HG03060 (cell line): ENCODE measurements around the gene FN1.
"Not testable (repeated sequence)": the region's sequence is repeated elsewhere in the genome, so short reads cannot be mapped to it uniquely, and the experiment has no call there.

Experiments
- ATAC-seq: cut with Tn5 transposase; IDR thresholded peaks from one replicate; pipeline ENCODE4 v1.9.1; 2021; ENCODE audit warnings: low read depth, moderate number of reproducible peaks; ENCODE audit not compliant: unreplicated experiment

Gene FN1

DNA sequence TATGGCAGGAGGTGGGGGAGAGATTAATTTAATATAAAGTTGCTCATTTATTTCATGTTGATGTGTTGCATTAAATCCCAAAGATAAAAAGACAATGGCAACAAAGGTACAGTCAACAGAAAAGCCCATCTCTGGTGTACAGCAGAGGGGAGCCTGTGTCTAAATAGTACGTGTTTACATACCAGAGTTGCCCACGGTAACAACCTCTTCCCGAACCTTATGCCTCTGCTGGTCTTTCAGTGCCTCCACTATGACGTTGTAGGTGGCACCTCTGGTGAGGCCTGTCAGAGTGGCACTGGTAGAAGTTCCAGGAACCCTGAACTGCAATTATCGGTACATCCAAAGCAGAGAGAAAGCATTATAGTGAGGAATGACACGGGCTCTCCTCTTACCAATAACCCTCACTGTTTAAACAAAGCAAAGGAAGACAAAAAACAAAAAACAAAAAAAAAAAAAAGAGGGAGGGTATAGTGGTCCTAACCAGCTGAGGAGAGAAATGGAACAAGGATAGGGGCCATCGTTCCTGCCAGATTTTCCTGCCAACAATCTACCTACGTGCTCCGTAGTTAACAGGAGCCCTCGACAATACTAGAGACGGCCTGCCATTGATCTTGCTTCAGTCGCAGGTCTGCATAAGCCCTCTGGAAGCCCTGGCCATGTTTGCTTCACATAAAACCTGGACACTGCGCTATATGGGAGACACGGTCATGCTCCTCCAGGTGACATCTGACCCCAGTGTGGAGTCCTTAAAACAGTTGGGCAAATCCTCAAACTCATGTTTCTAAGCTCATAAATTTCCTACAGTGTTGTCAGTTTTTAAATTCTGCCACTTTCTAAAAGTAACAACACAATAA, 65.5 kb downstream of the FN1 start:
- ATAC-seq, result no peak

DNA sequence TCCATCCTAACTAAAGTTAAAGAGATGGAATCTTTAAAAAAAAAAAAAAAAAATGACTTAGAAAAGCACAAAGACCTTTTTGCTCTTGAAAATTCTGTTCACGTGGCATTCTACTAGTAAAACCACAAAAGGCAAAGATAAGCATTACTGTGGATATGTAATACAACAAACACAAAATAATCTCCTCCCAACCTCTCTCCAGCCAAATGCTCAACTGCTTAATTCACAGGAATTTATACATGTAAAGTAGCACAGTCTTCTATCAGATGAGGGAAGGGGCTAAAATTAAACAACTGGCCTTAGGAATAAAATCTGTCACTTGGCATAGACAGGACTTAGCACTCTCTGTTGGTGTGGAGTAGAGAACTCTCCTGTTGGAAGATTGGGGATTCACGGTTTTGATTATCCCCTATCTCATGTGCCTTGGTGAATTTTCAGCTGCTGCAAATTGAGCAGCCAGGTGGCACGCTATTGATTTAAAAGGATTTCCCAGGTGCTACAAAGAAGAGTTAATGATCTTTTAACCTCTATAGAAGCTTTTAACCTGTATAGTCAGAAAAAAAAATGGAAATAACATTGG, 66.6 kb downstream of the FN1 start:
- ATAC-seq, result no peak

DNA sequence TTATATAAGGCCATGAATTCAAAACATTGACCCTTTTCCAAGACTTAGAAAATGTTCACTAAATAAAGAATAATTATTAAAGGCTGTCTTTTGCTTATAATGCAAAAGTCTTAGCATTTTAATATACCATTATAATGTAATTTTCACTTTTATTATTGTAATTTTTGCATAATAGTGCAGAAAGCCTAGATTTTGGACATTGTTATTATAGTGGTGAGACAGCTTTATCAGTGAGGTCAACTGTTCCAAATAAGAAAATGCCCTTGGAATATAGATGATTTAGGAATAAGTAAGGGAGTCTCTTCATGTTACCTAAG, 67.4 kb downstream of the FN1 start:
- no peak for ATAC-seq

DNA sequence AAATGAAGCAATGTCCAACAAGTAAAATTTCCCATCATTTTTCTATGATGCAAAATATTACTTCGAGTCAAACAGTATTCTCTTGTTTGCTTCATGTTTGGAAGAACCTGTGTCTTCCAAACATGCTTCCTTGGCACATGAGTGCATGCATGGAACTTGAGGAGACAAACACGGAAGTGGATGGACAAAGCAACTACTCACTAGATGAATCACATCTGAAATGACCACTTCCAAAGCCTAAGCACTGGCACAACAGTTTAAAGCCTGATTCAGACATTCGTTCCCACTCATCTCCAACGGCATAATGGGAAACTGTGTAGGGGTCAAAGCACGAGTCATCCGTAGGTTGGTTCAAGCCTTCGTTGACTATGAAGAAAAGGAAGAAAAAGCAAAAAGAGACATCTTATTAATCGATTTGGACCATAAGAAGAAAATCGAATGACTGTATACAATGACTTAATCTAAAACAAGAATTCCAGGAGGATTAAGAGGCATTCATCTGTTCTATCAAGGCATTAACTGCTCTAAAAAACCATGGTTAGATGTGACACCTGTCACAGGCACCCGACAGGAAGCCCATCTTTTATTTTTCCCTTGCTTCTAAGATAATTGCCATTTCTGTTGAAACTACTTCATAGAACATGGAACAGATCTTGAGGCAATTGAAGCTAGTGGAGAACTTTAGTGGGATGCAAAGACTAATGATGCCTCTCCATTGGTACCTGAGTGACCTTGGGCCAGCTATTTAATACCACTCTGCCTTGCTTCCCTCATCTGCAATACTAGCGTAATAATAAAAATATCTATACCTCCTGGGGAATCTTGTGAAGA, 68.0 kb downstream of the FN1 start:
- ATAC-seq, result no peak

DNA sequence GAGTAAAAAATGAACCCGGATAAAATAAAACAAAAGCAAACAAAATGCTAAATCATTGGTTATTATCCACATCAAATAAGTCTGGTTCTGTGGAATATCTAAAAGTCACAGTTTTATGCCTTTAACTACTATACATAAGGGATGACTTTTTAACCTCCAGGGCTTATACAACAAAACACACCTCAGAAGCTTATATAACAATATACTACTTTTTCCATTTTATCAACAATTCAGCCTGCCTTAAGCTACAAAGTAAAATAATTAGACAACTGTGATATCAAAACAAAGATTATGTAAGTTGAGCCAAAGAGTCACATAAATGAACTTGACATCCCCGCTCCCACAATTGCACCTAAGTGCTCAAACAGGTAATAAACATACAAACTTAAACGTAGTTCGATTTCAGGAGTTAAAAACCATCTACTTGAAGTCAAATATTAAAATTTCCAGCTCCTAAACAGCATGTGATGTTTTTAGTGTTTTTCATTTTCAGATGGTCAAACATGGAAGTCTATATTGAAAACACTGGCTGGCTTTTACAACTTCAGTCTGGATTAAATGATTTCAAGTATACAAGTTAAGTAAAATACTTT, 69.3 kb downstream of the FN1 start:
- no peak for ATAC-seq

DNA sequence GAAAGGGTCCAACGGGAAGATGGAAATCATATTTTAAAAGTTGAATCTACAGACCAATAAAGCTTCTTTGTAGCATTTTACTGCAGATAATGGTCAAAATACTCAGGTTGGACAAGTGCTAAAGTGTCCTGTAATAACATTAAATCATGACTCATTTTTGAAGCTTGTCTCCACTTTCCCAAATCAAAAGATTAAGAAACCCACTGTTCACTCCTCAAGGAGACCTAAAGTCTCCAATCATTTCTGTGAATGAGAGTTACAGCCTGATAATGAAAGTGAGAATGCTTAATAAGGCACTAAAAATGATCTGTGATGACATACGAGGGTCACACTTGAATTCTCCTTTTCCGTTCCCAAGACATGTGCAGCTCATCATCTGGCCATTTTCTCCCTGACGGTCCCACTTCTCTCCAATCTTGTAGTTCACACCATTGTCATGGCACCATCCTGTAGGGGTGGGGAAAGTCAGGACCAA, 70.6 kb downstream of the FN1 start:
- no peak for ATAC-seq

DNA sequence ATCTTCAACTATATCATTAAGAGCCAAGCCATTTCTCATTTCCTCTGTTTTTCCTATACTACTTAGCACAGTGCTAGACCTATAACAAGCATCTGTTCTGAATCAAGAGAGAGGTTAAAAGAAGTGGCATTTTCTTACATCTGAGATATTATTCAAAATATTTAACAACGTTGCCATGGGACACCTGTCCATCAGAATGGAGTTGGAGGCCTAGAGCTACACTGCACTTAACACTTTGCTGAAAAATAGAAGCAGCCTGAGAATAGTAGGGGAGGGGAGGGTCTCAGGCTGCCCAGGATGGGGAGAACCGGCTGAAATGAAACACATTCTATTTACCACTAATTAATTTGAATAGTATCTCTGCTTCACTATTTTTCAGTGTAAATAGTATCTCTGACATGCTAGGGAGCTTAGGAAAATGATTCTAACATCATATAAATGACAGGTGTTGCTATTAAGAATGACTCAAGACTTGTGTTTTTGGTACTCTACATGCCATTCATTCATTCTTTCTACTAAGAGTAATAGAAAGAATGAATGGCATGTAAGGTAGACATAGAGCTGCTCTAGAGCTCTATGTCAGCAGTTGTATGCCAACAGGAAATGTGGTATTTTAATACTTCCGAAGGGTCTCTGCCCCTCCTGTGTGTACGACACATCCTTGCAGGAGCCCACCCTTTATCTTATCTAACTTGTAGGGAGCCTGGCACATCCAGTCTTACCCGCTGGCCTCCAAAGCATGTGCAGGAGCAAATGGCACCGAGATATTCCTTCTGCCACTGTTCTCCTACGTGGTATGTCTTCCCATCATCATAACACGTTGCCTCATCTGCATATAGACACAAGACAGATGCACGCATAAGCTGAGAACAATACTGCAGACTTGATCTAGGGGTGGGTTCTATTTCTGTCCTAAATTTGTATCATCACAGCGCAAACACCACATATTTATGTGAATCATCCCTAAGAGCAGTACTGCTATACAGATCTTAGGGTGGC, 71.4 kb downstream of the FN1 start:
- no peak for ATAC-seq

DNA sequence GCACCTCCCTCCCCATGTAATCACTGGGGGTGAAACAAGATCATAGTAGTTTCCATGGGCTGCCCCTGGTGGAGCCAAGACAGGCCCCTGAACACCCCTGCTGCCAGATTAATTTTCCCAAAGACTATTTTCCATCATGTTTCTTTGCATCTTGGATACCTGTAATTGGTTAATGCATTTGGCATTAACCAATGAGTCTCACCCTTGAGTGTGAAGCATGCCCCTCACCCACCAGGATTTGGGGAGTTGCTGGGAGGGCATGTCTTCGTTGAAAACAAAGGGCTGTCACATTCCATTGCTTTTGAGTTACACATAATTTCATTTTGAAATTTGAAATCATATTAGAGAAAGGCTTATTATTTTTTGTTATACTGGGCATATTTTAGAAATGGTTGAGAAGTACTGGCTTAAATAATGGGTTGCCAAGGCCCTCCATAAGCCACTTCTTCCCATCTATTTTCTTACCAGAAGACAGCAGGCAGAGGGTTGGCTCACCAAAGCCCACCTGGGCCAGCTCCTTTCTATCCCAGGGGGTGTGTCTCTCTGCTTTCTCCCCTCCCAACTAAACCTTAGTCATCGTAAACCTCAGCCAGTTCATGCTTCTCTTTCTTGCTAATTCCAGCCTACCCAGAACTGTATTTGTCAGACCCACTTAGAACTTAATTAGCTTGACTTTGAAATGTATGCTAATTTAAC, 72.3 kb downstream of the FN1 start:
- ATAC-seq, result no peak

DNA sequence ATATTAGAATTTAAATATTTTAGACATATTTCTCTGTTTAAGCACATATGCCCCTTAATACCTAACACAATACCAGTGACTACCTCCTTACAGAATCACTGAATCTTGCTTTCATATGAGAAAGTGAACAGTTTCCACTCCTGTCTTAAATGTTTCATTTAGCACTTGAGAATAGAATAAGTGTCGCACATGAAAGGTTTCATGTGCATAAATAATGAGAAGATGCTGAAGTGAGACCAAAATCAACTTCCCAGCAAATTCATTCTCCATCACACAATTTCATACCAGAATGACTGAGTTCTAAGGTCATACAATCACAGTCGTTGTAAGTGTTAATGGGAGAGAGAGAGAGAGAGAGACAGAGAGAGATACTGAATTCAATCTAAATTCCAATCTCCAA, 72.8 kb downstream of the FN1 start:
- ATAC-seq, result no peak

DNA sequence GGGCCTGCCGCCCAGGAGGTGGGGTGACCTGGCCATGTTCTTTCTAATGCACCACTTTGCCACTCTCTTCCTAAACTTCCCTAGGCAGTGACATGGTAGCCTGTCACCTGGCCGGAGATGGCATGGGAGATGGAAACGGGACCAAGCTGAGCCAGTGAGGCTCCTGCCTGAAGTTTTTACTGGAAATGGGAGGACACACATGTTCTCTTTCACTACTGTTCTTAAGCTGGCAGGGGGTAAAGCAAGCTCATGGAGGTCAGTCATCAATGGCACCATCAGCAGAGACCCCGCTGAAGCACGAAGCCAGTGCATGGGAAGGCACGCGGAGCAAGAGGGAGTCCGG, 73.3 kb downstream of the FN1 start:
- no peak for ATAC-seq

DNA sequence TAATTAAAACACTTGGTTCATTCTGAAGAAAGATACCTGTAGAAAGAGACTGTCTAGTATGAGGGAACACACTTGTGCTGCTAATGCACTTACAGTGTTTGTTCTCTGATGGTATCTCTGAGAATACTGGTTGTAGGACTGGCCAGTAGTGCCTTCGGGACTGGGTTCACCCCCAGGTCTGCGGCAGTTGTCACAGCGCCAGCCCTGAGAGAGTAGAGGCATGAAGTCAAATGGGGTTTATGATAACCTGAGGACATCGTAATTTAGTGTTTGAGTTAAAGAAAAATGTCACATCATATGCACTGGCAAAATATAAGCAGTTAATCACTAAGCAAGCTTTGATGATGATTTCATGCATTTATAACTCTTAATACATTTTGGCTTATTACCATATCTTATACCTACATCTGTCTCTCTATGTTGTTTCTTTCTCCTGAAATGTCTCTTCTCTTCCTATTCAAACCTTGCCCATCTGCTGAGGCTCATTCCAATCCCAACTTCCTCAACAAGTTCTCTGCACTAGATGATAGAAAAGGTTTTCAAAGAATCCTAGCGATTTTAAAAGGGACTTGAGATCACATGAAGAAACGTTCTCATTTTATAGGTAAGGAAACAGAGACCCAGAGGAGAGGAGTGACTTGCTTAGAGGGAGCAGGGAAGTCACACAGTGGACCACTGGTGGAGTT, 73.8 kb downstream of the FN1 start:
- ATAC-seq, result no peak

DNA sequence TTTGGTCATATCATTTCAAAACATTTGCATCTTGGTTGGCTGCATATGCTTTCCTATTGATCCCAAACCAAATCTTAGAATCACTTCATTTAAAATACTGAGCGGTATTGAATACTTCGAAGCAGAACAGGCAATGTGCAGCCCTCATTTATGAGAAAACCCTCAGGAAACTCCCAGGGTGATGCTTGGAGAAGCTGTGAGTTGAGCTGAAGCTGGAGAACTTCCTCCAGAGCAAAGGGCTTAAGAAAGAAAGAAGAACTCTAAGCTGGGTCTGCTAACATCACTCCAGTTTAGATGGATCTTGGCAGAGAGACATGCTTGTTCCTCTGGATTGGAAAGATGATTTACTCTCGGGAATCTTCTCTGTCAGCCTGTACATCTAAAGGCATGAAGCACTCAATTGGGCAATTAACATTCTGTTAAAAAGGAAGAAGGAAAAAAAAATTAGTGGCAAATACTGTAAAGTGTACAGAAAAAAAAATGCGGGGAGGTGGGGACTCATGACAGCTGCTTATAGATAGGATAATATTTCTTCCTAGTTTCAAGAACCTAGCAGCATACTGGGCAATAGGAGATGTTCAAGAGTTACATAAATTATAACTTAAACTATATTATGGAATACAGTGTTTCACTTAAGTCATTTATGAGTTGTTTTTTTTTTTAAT, 74.5 kb downstream of the FN1 start:
- ATAC-seq, result no peak

DNA sequence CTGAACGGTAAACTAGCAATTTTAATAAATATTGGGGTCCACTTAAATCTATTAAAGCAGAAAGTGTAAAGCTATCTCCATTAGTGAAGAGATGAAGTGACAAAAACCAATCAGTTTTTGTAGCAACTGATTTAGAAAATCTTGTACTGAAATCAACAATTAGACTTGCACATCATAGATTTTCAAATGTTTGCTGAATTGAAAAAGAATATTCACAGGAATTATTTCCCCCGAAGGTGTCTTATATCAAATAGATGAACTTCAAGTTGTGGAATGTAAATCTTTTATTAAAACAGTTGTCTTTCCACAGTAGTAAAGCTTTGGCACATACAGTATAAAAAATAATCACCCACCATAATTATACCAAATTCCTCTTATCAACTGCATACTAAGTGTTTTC, 75.3 kb downstream of the FN1 start:
- ATAC-seq, result no peak

DNA sequence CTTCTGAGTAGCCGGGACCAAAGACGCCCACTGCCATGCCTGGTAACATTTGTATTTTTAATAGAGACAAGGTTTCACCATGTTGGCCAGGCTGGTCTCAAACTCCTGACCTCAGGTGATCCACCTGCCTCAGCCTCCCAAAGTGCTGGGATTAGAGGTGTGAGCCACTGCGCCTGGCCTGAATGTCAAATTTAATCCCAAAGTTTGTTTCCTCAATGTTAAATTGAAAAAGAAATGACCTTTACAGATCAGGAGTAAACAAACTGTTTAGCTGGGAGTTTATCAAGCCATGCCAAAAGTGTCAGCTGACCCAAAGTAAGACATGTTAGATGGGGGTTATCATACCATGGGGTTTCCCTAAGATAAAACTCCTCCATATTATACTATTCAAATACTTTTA, 75.8 kb downstream of the FN1 start:
- not testable (repeated sequence) for ATAC-seq

DNA sequence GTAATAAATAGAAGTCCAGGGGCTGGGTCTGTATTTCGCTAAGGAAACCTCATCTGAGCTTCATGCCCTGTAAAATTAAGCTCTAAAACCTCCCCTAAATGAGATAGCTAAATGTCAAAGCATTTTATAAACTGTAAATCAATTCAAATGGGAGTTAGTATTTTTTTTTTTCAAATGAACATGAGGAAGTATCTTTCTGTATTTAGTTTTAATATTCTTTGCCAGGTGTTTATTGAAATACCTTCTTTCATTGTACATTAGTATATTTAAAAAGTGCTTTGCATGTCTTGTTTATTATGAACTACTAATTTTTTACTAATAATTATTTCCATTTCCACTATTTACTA, 76.3 kb downstream of the FN1 start:
- no peak for ATAC-seq

DNA sequence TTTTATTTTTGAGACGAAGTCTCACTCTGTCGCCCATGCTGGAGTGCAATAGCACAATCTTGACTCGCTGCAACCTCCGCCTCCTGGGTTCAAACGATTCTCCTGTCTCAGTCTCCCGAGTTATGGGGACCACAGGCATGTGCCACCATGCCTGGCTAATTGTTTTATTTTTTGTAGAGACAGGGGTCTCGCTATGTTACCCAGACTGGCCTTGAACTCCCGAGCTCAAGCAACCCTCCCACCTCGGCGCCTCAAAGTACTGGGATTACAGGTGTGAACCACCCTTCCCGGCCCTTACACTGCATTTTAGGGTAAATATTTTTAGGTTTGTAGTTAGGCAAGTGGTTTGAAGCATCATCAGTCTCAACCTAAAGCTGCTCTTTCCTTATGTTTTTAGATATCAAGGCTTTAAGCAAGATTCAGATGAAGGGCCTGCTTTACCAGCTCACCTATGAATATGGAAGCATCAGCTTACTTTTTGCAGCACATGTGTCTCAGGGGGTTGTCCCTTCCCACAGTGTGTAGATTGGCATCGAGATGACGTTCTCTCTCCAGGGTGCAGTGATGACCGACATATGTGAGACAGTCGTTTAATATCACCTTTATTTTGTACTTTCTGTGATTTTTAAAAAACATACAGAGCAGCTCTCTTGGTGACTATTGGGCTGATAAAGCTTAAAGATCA, 76.8 kb downstream of the FN1 start:
- ATAC-seq, result no peak

DNA sequence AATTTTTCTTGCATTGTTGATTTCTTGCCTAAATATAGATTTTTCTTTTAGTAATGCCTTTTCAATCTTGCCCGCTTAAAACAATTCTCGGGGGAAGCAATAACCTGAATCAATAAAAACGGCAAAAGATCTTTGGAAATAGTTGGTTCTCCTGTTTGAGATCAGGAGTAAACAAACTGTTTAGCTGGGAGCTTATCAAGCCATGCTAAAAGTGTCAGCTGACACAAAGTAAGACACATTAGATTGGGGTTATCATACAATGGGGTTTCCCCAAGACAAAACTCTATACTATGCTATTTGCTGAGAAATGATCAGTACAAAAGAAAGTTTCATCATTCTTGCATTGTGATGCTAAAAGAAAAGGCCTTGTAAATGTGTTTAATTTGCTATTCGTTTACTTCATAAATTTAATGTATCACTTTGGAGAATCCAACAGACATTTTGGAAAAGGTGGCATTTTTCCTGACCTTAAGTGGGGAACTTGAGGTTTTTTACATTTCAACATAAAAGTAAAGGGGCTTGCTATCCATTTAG, 77.5 kb downstream of the FN1 start:
- ATAC-seq, result no peak

DNA sequence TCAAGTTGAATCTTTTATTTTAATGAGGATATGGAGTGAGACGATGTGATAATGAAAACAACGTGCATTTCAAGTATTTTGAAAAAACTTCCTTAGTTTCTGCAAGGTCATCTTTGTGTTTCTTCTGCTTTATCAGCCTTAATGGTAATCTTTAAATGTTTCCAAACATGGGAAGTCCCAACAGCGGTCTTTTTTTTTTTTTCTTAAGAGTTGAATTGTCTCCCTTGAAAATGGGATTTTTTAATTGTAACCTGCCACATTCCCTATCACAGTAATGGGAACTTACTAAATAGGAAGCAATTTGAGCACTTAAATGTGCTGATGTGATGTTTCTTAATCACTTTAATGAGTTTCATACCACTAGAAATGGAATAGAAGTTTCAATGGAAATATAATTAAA, 78.2 kb downstream of the FN1 start:
- no peak for ATAC-seq
